GM12874 (cell line): ENCODE results near the gene ABCD4.

Experiments
- CTCF ChIP-seq: IDR thresholded peaks from 2 replicates; pipeline ENCODE4 v1.5.1; 2011; ENCODE audit warnings: low read depth, mild to moderate bottlenecking, control low read depth, low read length, moderate library complexity; ENCODE audit not compliant: insufficient read depth

The ABCD4 gene

GRCh38 chr14:74347097-74347794 is 44.5 kb upstream of the ABCD4 start:
- no peak for TF ChIP-seq CTCF

GRCh38 chr14:74346341-74346740 is 43.6 kb upstream of the ABCD4 start:
- no peak for TF ChIP-seq CTCF

GRCh38 chr14:74333909-74334308 is 31.2 kb upstream of the ABCD4 start:
- TF ChIP-seq CTCF = no peak

- no peak for TF ChIP-seq CTCF
Measured at GRCh38 chr14:74326369-74327152, 23.8 kb upstream of the ABCD4 start.

GRCh38 chr14:74325446-74325845 is 22.7 kb upstream of the ABCD4 start:
- TF ChIP-seq CTCF = no peak

- peak; percentile 53 for TF ChIP-seq CTCF
Measured at GRCh38 chr14:74324931-74325361, 22.2 kb upstream of the ABCD4 start.

- no peak for TF ChIP-seq CTCF
Measured at GRCh38 chr14:74314576-74314975, 11.8 kb upstream of the ABCD4 start.
